Adrenal gland (tissue), 5 donors: Measurements from ENCODE around the gene CPT1B.

Source experiments
- POLR2A ChIP-seq, 2 donors: fragments of 450-650 bp; IDR thresholded peaks; one replicate each; pipeline ENCODE4 v1.6.1; 2017; ENCODE audit warnings: antibody characterized with exemption in 2 of 2, mild to moderate bottlenecking in 2 of 2, moderate library complexity in 1 of 2
- TF ChIP-seq, protein P1 (sequence below), 6 experiments: fragments of 450-650 bp in 4 of 6; fragments of 200-600 bp in 2 of 6; sonication (generic) in 1 of 6; IDR thresholded peaks; 1 replicate in 5 of 6; 2 replicates in 1 of 6; pipeline versions ENCODE4 v1.5.1 to v1.8.0; 2016 to 2021; ENCODE audit warnings: antibody characterized with exemption in 6 of 6, mild to moderate bottlenecking in 2 of 6, moderate library complexity in 1 of 6
- donor health status: DM: no; HTN: no; CAD: no.

GRCh38 chr22:50605002-50605612 is 26.9 kb upstream of the CPT1B start:
- TF ChIP-seq, protein P1, sequence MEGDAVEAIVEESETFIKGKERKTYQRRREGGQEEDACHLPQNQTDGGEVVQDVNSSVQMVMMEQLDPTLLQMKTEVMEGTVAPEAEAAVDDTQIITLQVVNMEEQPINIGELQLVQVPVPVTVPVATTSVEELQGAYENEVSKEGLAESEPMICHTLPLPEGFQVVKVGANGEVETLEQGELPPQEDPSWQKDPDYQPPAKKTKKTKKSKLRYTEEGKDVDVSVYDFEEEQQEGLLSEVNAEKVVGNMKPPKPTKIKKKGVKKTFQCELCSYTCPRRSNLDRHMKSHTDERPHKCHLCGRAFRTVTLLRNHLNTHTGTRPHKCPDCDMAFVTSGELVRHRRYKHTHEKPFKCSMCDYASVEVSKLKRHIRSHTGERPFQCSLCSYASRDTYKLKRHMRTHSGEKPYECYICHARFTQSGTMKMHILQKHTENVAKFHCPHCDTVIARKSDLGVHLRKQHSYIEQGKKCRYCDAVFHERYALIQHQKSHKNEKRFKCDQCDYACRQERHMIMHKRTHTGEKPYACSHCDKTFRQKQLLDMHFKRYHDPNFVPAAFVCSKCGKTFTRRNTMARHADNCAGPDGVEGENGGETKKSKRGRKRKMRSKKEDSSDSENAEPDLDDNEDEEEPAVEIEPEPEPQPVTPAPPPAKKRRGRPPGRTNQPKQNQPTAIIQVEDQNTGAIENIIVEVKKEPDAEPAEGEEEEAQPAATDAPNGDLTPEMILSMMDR (IDR thresholded peaks at IDR 0.05) = no peak
- no peak for TF ChIP-seq POLR2A (IDR thresholded peaks at IDR 0.05)
